Ovary (tissue), 3 donors: ENCODE measurements around the gene MCRIP1.

ENCODE experiments used
- CTCF ChIP-seq, 3 donors: fragments of 450-650 bp in 2 of 3; fragments of 200-600 bp in 1 of 3; IDR thresholded peaks; one replicate each; pipeline versions ENCODE4 v1.5.1 to v1.8.0; 2016 to 2022; ENCODE audit warnings: antibody characterized with exemption in 3 of 3, mild to moderate bottlenecking in 1 of 3
- EP300 ChIP-seq: sonication (generic); formaldehyde crosslinking; IDR thresholded peaks from one replicate; pipeline ENCODE4 v1.6.1; 2017; ENCODE audit warnings: antibody characterized with exemption
- POLR2A ChIP-seq: fragments of 450-650 bp; IDR thresholded peaks from one replicate; pipeline ENCODE4 v1.6.1; 2017; ENCODE audit warnings: antibody characterized with exemption, mild to moderate bottlenecking, moderate library complexity
- donor health status: DM: no; HTN: no; CAD: no.

GRCh38 chr17:81813371-81813684, 19.8 kb downstream of the MCRIP1 start:
- TF ChIP-seq CTCF (IDR thresholded peaks at IDR 0.05) (no peak), POLR2A (no peak), EP300 (no peak)
